GM19193 (cell line): ENCODE measurements around the gene GJC1.

ENCODE experiments used
- POLR2A ChIP-seq: IDR thresholded peaks from 4 replicates; pipeline ENCODE4 v1.6.1; 2011; ENCODE audit not compliant: insufficient read depth, insufficient read length; ENCODE audit errors: extremely low read depth

The GJC1 gene

GRCh38 chr17:44777394-44778348 lies 52.4 kb downstream of the GJC1 start:
- TF ChIP-seq POLR2A = no peak

GRCh38 chr17:44776628-44777393 lies 53.3 kb downstream of the GJC1 start:
- no peak for TF ChIP-seq POLR2A

- no peak for TF ChIP-seq POLR2A
These were observed 54.1 kb downstream of the GJC1 start for GRCh38 chr17:44775838-44776621.

DNA sequence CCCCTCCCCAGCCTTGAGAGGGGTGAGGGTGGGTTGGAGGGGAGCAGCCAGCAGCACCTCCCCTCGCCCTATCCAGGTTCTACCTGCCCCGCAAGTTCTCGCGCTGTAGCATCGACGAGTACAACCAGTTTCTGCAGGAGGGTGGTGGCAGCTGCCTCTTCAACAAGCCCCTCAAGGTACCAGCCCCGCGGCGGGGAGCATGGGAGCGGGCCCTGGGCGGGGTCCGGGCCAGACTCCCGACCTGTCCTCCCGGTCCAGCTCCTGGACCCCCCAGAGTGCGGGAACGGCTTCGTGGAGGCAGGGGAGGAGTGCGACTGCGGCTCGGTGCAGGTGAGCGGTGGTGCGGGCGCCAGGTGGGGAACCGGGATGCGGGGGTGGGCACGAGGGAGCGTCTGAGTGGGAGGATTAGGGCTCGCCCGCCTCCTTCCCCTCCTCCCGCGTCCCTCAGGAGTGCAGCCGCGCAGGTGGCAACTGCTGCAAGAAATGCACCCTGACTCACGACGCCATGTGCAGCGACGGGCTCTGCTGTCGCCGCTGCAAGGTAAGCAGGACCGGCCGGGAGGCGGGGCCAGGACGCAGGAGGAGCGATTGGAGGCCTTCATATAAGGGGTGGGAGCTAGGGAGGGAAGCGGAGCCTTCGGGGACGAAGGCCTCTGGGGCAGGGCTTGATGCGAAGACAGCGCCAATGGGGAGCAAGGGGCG lies 54.8 kb downstream of the GJC1 start:
- no peak for TF ChIP-seq POLR2A

DNA sequence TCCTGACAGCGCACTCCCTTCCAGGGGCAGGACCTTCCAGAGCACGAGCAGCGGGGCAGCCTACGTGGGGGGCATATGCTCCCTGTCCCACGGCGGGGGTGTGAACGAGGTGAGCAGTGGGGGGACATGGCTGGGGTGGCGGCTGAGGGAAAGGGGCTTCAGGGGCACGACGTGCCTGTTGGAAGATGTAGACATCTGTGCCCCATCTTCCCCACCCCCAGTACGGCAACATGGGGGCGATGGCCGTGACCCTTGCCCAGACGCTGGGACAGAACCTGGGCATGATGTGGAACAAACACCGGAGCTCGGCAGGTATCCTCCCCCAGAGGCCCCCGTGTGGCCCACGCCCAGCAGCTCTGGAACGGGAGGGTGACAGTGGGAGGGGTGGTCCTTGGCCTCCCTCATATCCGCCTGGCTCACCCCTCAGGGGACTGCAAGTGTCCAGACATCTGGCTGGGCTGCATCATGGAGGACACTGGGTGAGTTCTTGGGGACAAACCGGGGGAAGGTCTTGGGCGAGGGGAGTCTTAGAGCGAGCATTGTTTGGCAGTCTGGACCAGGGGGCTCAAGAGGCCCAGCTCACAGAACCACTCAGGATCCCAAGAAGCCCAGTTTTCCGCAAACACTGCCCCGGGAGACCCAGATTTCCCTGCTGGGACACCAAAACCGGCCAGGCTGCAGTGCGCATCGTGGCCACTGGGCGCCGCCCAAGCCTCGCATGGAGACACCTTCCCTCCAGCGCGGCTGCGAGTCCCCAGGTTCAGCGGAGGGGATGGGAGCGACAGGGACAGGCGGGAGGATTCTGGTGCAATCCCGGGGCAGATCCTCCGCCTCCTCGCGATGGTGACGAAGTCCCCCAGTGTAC lies 55.6 kb downstream of the GJC1 start:
- no peak for TF ChIP-seq POLR2A

DNA sequence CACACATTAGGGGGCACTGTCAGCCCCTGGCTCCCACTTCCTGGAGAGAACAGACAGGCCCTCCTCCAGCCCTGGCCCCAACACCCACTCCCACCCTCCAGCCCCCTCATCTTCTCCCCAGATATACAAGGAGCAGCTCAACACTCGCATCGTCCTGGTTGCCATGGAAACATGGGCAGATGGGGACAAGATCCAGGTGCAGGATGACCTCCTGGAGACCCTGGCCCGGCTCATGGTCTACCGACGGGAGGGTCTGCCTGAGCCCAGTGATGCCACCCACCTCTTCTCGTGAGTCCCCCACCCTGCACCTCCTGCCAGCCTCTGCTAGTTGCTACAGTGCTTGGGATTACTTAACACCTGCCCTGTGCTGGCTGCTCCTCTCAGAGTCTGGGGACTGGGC lies 56.9 kb downstream of the GJC1 start:
- no peak for TF ChIP-seq POLR2A

- no peak for TF ChIP-seq POLR2A
These were observed 57.6 kb downstream of the GJC1 start for GRCh38 chr17:44772308-44773045.

- TF ChIP-seq POLR2A = no peak
These were observed 59.7 kb downstream of the GJC1 start for GRCh38 chr17:44770166-44770925.

DNA sequence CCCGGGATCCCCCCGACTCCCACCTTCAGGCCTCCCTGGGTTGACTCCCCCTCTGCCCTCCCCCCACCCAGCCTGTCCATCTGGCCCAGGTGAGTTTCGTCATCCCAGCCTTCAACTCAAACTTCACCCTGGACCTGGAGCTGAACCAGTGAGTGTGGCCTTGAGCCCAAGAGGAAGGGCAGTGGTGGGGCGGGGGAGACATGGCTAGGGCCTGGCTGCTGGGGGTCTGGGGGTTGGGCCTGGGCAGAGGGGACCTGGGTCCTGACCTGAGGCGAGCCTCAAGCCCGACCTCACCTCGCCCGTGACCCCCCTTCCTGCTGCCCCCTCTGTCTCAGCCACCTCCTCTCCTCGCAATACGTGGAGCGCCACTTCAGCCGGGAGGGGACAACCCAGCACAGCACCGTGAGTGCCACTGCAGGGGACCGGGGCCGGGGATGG lies 60.4 kb downstream of the GJC1 start:
- no peak for TF ChIP-seq POLR2A

GRCh38 chr17:44769230-44769629 lies 60.9 kb downstream of the GJC1 start:
- no peak for TF ChIP-seq POLR2A

DNA sequence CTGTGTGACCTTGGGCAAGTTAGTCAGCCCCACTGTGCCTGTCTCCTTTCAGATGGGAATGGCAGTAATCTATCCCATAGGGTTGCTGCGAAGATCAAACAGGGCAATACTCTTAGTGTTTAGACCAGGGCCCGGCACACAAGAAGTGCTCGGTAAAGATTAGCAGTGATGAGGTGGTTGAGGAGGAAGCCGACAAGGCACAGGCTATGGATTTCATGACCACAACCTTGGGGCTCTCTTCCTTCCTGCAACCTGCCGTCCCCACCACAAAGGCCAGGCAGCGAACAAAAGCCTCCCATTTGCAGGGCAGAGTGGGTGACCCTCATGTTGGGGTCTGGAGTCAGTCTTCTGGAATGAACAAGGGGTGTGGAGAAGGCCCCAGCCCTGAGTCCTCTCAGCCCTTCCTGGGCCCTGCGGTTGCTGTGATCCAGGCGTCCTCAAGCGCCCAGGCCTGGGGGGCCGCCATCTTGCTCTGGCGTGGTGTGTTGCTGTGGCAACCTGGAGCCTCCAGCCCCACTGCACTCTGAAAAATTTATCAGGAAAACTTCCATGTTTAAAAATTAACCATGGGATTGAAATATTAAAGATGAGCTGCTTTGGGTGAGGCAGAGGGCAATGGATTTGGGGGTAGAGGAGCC lies 61.5 kb downstream of the GJC1 start:
- no peak for TF ChIP-seq POLR2A

GRCh38 chr17:44767493-44767892 lies 62.6 kb downstream of the GJC1 start:
- no peak for TF ChIP-seq POLR2A
